Measurements from ENCODE around the gene ZDHHC24.

GRCh38 chr11:66494458-66494857 lies 51.4 kb downstream of the ZDHHC24 start:
- TF ChIP-seq POLR2A (IDR thresholded peaks at IDR 0.05; ENCODE audit: low read length), result no peak
- no peak for TF ChIP-seq GATA1 (IDR thresholded peaks at IDR 0.05; ENCODE audit: low read depth, low read length)

Data from erythroblast (primary cell).